Mucosa of rectum (tissue), 2 donors: ENCODE data around the gene UNKL.

Source experiments
- H3K27ac ChIP-seq, 2 donors: one replicate each; pipeline ENCODE4 v1.7.0; 2013; ENCODE audit warnings: inconsistent platforms in 2 of 2, low read depth in 2 of 2, low read length in 2 of 2
- H3K27me3 ChIP-seq, 2 donors: one replicate each; pipeline ENCODE4 v1.7.0; 2013; ENCODE audit warnings: low read length in 2 of 2; ENCODE audit not compliant: control insufficient read depth in 2 of 2, insufficient read depth in 2 of 2
- H3K36me3 ChIP-seq, 2 donors: one replicate each; pipeline ENCODE4 v1.7.0; 2013; ENCODE audit warnings: low read length in 2 of 2; ENCODE audit not compliant: control insufficient read depth in 2 of 2, insufficient read depth in 2 of 2
- H3K4me1 ChIP-seq, 2 donors: one replicate each; pipeline ENCODE4 v1.7.0; 2013; ENCODE audit warnings: low read length in 2 of 2, mild to moderate bottlenecking in 1 of 2; ENCODE audit not compliant: control insufficient read depth in 2 of 2, insufficient read depth in 2 of 2
- H3K4me3 ChIP-seq, 2 donors: one replicate each; pipeline ENCODE4 v1.7.0; 2013; ENCODE audit warnings: low read length in 2 of 2
- H3K9ac ChIP-seq, 2 donors: one replicate each; pipeline ENCODE4 v1.7.0; 2013; ENCODE audit warnings: low read length in 2 of 2, low read depth in 1 of 2, mild to moderate bottlenecking in 1 of 2
- H3K9me3 ChIP-seq, 2 donors: one replicate each; pipeline ENCODE4 v1.7.0; 2013; ENCODE audit warnings: low read length in 2 of 2; ENCODE audit not compliant: control insufficient read depth in 2 of 2
- donor health status: healthy.
- donor health status: Normal muscosa, but diverticular disease.

UNKL gene

GRCh38 chr16:1392826-1393225 is 21.7 kb downstream of the UNKL start:
- peaks cover 29 to 35% of the 10 kb centered on the region in 2 donors for H3K36me3 ChIP-seq

DNA sequence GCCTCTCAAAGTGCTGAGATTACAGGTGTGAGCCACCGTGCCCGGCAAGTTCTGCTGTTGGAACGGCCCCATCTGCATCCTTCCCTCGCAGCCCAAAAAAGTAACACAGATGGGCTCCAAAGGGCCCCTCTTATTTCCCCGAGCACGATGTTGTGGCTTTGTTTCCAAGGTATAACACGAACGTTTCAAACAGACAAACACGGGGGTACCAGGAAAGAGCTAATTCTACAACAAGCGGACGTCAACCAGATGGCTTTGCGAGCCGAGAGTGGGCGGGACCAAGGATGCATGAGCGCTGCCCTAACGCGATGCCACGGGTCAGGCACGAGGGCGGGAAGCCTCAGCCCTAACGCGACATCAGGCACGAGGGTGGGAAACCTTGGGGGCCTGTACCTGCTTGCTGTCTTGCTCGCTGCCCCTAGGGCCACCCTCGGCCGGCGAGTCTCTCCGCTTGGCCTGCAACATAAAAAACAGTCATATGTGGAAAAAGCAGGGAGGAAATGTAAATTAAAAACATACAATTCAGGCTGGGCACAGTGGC is 24.2 kb downstream of the UNKL start:
- Histone ChIP-seq H3K27ac (no peak overlapping the region), H3K9ac (no peak overlapping the region), H3K9me3 (no peaks in the 10 kb centered on the region), H3K36me3 (peaks cover 29 to 37% of the 10 kb centered on the region in 2 donors), H3K27me3 (no peaks in the 10 kb centered on the region), H3K4me1 (no peaks in the 10 kb centered on the region), H3K4me3 (no peak overlapping the region)

More at GRCh38 chr16:1392826-1393225, 21.7 kb downstream of the UNKL start:
- no peak overlapping the region for H3K9ac ChIP-seq
- no peak overlapping the region for H3K4me3 ChIP-seq
- no peaks in the 10 kb centered on the region for H3K27me3 ChIP-seq
- H3K9me3 ChIP-seq, result no peaks in the 10 kb centered on the region
- H3K4me1 ChIP-seq, result no peaks in the 10 kb centered on the region
- H3K27ac ChIP-seq, result no peak overlapping the region

DNA sequence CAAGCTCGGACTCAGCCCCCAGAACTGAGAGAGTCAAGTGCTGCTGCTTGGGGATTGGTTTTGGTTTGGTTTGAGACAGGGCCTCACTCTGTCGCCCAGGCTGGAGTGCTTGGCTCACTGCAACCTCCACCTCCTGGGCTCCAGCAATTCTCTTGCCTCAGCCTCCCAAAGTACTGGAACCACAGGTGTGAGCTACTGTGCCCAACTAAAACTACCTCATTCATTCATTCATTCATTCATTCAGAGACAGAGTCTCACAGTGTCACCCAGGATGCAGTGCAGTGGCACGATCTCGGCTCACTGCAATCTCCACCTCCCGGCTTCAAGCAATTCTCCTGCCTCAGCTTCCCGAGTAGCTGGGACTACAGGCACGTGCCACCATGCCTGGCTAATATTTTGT is 24.7 kb downstream of the UNKL start:
- Histone ChIP-seq H3K27ac (no peak overlapping the region), H3K4me1 (no peaks in the 10 kb centered on the region), H3K9ac (no peak overlapping the region), H3K36me3 (peaks cover 29 to 40% of the 10 kb centered on the region in 2 donors), H3K9me3 (no peaks in the 10 kb centered on the region), H3K27me3 (no peaks in the 10 kb centered on the region), H3K4me3 (no peak overlapping the region)

DNA sequence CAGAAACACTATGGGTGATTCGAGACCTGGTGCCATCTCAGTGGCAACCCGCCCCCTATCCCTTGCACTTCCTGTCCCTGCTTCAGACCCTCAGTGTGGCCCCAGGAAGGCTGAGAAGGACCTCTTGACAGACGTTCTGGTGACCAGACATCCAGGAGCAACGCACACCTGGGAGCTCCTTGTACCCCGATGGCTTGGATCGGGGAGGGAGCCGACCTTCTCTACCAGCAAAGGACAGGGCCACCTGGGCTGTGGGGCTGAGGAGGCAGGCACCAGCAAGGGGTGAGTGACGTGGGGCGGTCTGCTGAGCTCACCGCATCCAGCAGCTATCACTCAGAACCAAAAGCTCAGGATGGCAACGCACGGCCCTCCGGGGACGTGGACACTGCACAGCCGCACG is 27.2 kb downstream of the UNKL start:
- Histone ChIP-seq H3K9ac (no peak overlapping the region), H3K27ac (no peak overlapping the region), H3K36me3 (peaks cover 17 to 30% of the 10 kb centered on the region in 2 donors), H3K27me3 (no peaks in the 10 kb centered on the region), H3K4me3 (no peak overlapping the region), H3K4me1 (no peaks in the 10 kb centered on the region), H3K9me3 (no peaks in the 10 kb centered on the region)

DNA sequence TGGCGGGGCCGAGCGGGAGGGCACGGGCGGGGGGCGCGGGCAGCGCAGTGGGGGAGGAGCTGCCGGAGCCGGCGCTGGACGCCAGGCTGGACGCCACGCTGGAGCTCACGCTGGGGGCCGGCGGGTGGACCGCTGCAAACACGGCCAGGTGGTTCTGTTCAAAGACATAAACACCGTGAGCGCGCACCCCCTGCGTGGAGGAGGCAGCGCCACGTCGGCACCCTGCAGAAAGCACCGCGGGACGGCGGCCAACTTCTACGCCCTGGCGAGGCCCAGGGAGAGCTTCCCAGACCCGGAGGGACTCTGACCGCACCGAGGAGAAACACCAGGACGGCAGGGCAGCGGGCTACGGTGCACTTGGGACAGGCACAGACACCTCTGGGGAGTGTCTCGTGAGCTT is 29.3 kb downstream of the UNKL start:
- no peaks in the 10 kb centered on the region for H3K9me3 ChIP-seq
- H3K27ac ChIP-seq, result no peak overlapping the region
- H3K4me3 ChIP-seq, result no peak overlapping the region
- no peak overlapping the region for H3K9ac ChIP-seq
- no peaks in the 10 kb centered on the region for H3K4me1 ChIP-seq
- H3K36me3 ChIP-seq, result peaks cover 10 to 25% of the 10 kb centered on the region in 2 donors
- H3K27me3 ChIP-seq, result no peaks in the 10 kb centered on the region

GRCh38 chr16:1383556-1383955 is 30.9 kb downstream of the UNKL start:
- Histone ChIP-seq H3K36me3 (peaks cover 4 to 15% of the 10 kb centered on the region in 2 donors), H3K27ac (no peak overlapping the region), H3K9ac (no peak overlapping the region)

DNA sequence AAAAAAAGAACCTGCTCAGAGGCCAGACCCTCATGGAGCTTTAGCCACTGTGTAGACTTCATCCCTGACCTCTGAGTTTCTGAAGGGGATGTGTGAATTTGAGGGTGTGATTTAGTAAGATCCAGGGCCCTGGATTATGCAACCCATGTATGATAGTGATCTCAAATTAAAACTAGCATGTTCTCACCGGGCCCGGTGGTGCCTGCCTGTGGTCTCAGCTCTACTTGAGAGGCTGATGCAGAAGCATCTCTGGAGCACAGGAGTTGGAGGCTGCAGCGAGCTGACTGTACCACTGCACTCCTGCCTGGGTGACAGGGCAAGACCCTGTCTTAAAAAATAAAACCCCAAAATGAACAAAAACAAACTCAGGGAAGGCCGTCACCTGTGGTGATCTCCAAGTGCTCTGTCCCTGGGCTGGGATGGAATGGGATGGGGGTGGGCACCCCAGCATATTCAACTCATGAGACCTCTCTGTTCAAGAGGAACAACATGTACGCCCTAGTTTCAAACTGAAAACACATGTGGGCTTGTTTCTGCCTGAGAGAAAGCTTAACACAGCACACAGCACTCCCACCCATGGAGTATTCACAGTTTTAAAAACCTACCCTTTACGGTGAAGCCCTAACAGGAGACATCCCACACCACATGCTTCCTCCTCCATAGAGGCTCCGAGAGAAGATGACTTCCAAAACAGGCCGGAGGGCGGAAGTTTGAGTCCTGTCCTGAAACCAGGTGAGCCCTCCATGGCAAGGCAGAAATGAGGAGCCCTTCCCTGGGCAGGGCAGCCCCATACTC is 32.7 kb downstream of the UNKL start:
- Histone ChIP-seq H3K9ac (no peak overlapping the region), H3K9me3 (no peaks in the 10 kb centered on the region), H3K27me3 (no peaks in the 10 kb centered on the region), H3K4me1 (peaks cover 6 to 8% of the 10 kb centered on the region in 2 donors), H3K4me3 (no peak overlapping the region), H3K27ac (no peak overlapping the region), H3K36me3 (peaks cover 0 to 13% of the 10 kb centered on the region in 2 donors)

More at GRCh38 chr16:1383556-1383955, 30.9 kb downstream of the UNKL start:
- H3K9me3 ChIP-seq, result no peaks in the 10 kb centered on the region
- no peak overlapping the region for H3K4me3 ChIP-seq
- no peaks in the 10 kb centered on the region for H3K27me3 ChIP-seq
- peaks cover 5 to 6% of the 10 kb centered on the region in 2 donors for H3K4me1 ChIP-seq

- Histone ChIP-seq H3K9me3 (no peaks in the 10 kb centered on the region), H3K4me3 (peak overlapping the region; percentile 39 to 41), H3K4me1 (peaks cover 6 to 8% of the 10 kb centered on the region in 2 donors), H3K36me3 (peaks cover 0 to 14% of the 10 kb centered on the region in 2 donors), H3K9ac (peak overlapping the region in 1 of 2 donors; percentile 48), H3K27me3 (no peaks in the 10 kb centered on the region), H3K27ac (no peak overlapping the region)
Measured at GRCh38 chr16:1380195-1380594, 34.3 kb downstream of the UNKL start.

- Histone ChIP-seq H3K27ac (no peak overlapping the region), H3K9ac (peak overlapping the region in 1 of 2 donors; percentile 48), H3K4me3 (peak overlapping the region; percentile 41 to 45), H3K36me3 (peaks cover 0 to 10% of the 10 kb centered on the region in 2 donors), H3K4me1 (peaks cover 6 to 8% of the 10 kb centered on the region in 2 donors), H3K27me3 (no peaks in the 10 kb centered on the region), H3K9me3 (no peaks in the 10 kb centered on the region)
Measured at GRCh38 chr16:1379304-1380076, 35.0 kb downstream of the UNKL start.

- Histone ChIP-seq H3K4me3 (peak overlapping the region; percentile 31 to 45), H3K9ac (peak overlapping the region in 1 of 2 donors; percentile 38), H3K9me3 (no peaks in the 10 kb centered on the region), H3K4me1 (peaks cover 6 to 8% of the 10 kb centered on the region in 2 donors), H3K27ac (no peak overlapping the region), H3K36me3 (peaks cover 0 to 10% of the 10 kb centered on the region in 2 donors), H3K27me3 (no peaks in the 10 kb centered on the region)
Measured at GRCh38 chr16:1378804-1379303, 35.6 kb downstream of the UNKL start.
